ENCODE results near the gene MTIF3. TPM values are rescaled to one million over a fixed set of nuclear protein-coding genes. Genes with fewer than 3 reads are reported as not detected.

The MTIF3 gene
- total RNA-seq, 1 donor from 2014 or later = 41.6 TPM

GRCh38 chr13:27406178-27406939, 44.0 kb downstream of the MTIF3 start:
- TF ChIP-seq, protein P1, sequence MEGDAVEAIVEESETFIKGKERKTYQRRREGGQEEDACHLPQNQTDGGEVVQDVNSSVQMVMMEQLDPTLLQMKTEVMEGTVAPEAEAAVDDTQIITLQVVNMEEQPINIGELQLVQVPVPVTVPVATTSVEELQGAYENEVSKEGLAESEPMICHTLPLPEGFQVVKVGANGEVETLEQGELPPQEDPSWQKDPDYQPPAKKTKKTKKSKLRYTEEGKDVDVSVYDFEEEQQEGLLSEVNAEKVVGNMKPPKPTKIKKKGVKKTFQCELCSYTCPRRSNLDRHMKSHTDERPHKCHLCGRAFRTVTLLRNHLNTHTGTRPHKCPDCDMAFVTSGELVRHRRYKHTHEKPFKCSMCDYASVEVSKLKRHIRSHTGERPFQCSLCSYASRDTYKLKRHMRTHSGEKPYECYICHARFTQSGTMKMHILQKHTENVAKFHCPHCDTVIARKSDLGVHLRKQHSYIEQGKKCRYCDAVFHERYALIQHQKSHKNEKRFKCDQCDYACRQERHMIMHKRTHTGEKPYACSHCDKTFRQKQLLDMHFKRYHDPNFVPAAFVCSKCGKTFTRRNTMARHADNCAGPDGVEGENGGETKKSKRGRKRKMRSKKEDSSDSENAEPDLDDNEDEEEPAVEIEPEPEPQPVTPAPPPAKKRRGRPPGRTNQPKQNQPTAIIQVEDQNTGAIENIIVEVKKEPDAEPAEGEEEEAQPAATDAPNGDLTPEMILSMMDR (IDR thresholded peaks at IDR 0.05) = peak; percentile 65
- Mint-ChIP-seq H3K27me3 (ENCODE audit: unreplicated experiment) (peaks cover 38% of the 10 kb centered on the region), H3K4me3 (ENCODE audit: unreplicated experiment) (no peak overlapping the region), H3K36me3 (ENCODE audit: unreplicated experiment) (no peaks in the 10 kb centered on the region), H3K4me1 (ENCODE audit: unreplicated experiment) (peaks cover 12% of the 10 kb centered on the region), H3K27ac (ENCODE audit: unreplicated experiment) (no peak overlapping the region), H3K9me3 (ENCODE audit: unreplicated experiment) (peaks cover 8% of the 10 kb centered on the region)
- DNase-seq (ENCODE audit: extremely low spot score, unreplicated experiment) = no peak

DNA sequence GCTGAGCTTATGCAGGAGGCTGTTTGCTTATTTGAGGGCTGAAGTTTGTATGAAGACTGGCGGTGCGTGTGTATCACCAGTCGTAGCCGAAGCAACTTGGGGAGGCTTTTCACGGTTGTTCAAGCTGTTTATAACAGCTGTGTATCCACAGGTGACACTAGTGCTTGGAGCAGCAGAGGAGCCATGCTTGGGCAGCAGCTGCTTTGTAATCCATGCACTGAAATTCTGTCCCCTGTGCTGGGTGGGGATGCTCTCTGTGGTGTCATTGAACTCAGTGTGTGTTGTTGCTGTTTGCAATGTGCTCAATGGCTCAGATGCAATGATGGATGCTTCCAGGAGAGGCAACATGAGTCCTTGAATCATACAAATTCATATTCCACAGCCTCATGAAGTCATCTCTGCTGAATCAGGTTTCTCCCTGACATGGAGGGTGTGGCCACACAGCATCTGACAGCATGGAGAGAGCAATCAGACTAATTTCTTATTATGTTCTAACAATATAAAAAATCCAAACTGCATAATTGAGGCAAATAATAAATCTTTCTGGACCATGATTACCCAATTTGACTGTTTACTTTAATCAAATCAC, 44.7 kb downstream of the MTIF3 start:
- H3K27ac Mint-ChIP-seq (ENCODE audit: unreplicated experiment) = no peak overlapping the region
- H3K9me3 Mint-ChIP-seq (ENCODE audit: unreplicated experiment) = peaks cover 8% of the 10 kb centered on the region
- DNase-seq (ENCODE audit: extremely low spot score, unreplicated experiment) = no peak
- H3K4me1 Mint-ChIP-seq (ENCODE audit: unreplicated experiment) = peaks cover 12% of the 10 kb centered on the region
- TF ChIP-seq, protein P1 (IDR thresholded peaks at IDR 0.05) = no peak
- no peaks in the 10 kb centered on the region for H3K36me3 Mint-ChIP-seq (ENCODE audit: unreplicated experiment)
- no peak overlapping the region for H3K4me3 Mint-ChIP-seq (ENCODE audit: unreplicated experiment)
- H3K27me3 Mint-ChIP-seq (ENCODE audit: unreplicated experiment) = peaks cover 35% of the 10 kb centered on the region

DNA sequence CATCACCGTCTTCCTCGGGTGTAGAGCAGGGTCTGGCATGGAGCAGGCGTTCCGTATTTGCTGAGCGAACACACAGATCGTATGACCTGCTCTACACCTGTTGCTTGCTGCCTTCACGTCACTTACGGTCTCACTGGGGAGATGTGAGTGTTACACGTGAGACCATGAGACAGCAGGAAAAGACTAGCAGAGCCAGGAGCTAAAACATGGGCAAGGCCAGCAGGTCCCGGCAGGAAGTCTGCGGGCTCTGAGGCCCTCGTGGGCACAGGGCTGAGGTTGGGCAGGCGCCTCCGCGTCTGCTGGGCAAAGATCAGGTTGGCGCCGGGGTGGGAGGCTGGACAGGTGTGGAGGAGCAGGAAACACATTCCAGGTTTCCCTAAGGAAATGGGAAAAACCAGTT, 45.7 kb downstream of the MTIF3 start:
- Mint-ChIP-seq H3K4me1 (ENCODE audit: unreplicated experiment) (peaks cover 12% of the 10 kb centered on the region), H3K27me3 (ENCODE audit: unreplicated experiment) (peaks cover 29% of the 10 kb centered on the region), H3K9me3 (ENCODE audit: unreplicated experiment) (peaks cover 4% of the 10 kb centered on the region), H3K4me3 (ENCODE audit: unreplicated experiment) (no peak overlapping the region), H3K27ac (ENCODE audit: unreplicated experiment) (no peak overlapping the region), H3K36me3 (ENCODE audit: unreplicated experiment) (no peaks in the 10 kb centered on the region)
- TF ChIP-seq, protein P1 (IDR thresholded peaks at IDR 0.05) = no peak
- DNase-seq (ENCODE audit: extremely low spot score, unreplicated experiment) = no peak

GRCh38 chr13:27403727-27404385, 46.5 kb downstream of the MTIF3 start:
- Mint-ChIP-seq H3K4me3 (ENCODE audit: unreplicated experiment) (no peak overlapping the region), H3K9me3 (ENCODE audit: unreplicated experiment) (no peaks in the 10 kb centered on the region), H3K27me3 (ENCODE audit: unreplicated experiment) (peaks cover 21% of the 10 kb centered on the region), H3K27ac (ENCODE audit: unreplicated experiment) (peak overlapping the region; percentile 23), H3K4me1 (ENCODE audit: unreplicated experiment) (peaks cover 12% of the 10 kb centered on the region), H3K36me3 (ENCODE audit: unreplicated experiment) (no peaks in the 10 kb centered on the region)
- no peak for DNase-seq (ENCODE audit: extremely low spot score, unreplicated experiment)
- TF ChIP-seq, protein P1 (IDR thresholded peaks at IDR 0.05) = no peak

GRCh38 chr13:27403203-27403678, 47.1 kb downstream of the MTIF3 start:
- Mint-ChIP-seq H3K9me3 (ENCODE audit: unreplicated experiment) (no peaks in the 10 kb centered on the region), H3K27ac (ENCODE audit: unreplicated experiment) (peak overlapping the region; percentile 23), H3K36me3 (ENCODE audit: unreplicated experiment) (no peaks in the 10 kb centered on the region), H3K4me1 (ENCODE audit: unreplicated experiment) (peaks cover 12% of the 10 kb centered on the region), H3K27me3 (ENCODE audit: unreplicated experiment) (peaks cover 16% of the 10 kb centered on the region), H3K4me3 (ENCODE audit: unreplicated experiment) (no peak overlapping the region)
- DNase-seq (ENCODE audit: extremely low spot score, unreplicated experiment) = no peak
- TF ChIP-seq, protein P1 (IDR thresholded peaks at IDR 0.05) = no peak

All from osteocyte (in vitro differentiated cells).